GM18517 (cell line): ENCODE measurements around the gene PQBP1.
"Not testable (repeated sequence)": the region's sequence is repeated elsewhere in the genome, so short reads cannot be mapped to it uniquely, and the experiment has no call there.

ENCODE experiments used
- ATAC-seq: cut with Tn5 transposase; IDR thresholded peaks from one replicate; pipeline ENCODE4 v1.9.1; 2021; ENCODE audit warnings: mild to moderate bottlenecking, moderate library complexity; ENCODE audit not compliant: unreplicated experiment

Gene PQBP1, protein sequence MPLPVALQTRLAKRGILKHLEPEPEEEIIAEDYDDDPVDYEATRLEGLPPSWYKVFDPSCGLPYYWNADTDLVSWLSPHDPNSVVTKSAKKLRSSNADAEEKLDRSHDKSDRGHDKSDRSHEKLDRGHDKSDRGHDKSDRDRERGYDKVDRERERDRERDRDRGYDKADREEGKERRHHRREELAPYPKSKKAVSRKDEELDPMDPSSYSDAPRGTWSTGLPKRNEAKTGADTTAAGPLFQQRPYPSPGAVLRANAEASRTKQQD

DNA sequence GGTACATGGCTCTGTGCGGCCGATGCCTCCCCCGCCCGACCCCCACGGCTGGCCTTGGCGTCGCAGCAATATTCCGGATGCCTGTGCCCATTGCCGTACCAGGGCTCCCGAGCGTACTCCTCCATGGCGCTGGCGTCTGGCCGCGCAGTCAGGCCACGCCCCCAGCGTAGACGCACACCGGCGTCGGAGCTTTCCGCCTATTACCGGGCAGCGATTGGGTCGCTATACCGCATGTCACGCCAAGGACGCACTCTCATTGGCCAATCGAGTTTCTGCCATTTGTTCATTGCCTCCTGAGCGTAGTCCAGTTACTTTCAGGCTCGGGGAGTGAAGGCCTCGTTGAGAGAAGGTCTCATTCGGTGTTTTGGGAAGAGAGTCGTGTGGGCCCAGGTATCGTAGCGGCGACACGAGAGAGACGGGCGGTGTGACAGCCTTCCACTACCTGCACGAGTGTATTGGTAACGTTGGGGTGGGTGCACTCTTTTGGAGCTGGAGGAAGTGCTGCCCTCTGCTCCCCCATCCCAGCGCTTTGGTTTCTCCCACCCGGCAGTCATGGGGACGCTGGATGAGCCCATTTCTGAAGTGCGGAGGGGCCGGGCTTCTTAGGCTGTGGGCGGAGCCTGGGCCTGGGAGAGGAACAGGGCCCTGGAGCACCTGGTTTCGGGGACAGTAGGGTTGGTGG is at the start of gene PQBP1, which contains the start of gene TIMM17B:
Gene PQBP1, plus strand, starts transcription at position 306 of the 682 bp plus-strand sequence. CDS start 580 bp downstream, outside the sequence.
Gene TIMM17B, minus strand, starts transcription at position 144 of the 682 bp plus-strand sequence. Its CDS starts 19 bp downstream, at position 125.
- ATAC-seq: peak; percentile 80

DNA sequence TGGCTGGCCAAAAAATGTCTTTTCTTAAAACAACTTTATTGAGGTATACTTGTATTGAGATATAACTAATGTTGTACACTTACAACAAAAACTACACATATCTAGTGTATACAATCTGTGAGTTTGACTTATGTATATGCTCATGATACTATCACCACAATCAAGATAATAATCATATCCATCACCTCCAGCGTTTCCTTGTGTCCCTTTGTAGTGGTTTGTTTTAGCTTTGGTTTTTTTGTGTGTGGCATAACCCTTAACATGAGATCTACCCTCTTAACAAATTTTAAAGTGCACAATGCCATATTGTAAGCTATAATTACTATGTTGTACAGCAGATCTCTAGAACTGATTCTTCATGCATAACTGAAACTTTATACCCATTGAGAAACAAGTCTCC is 48.9 kb upstream of the PQBP1 start:
- ATAC-seq: no peak

DNA sequence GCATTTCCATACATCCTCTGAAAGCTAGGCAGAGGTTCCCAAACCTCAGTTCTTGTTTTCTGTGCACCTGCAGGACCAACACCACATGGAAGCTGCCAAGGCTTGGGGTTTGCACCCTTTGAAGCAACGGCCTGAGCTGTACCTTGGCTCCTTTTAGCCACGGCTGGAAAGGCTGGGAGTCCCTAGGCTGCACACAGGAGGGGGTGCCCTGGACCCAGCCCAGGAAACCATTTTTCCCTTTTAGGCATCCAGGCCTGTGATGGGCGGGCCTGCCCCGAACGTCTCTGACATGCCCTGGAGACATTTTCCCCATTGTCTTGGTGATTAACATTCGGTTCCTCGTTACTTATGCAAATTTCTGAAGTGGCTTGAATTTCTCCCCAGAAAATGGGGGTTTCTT is 44.9 kb upstream of the PQBP1 start:
- ATAC-seq: no peak

DNA sequence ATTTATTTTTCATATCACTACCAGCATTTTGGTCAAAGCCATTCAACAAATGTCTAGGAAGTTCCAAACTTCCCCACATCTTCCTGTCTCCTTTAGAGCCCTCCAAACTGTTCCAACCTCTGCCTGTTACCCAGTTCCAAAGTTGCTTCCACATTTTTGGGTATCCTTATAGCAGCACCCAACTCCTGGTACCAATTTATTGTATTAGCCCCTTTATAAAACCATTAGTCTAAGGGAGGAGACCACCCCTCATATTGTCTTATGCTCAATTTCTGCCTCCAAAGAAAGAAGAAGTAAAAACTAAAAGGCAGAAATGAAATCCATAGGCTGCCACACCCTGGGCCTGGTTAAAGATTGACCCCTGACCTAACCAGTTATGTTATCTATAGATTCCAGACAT is 44.2 kb upstream of the PQBP1 start:
- not testable (repeated sequence) for ATAC-seq

DNA sequence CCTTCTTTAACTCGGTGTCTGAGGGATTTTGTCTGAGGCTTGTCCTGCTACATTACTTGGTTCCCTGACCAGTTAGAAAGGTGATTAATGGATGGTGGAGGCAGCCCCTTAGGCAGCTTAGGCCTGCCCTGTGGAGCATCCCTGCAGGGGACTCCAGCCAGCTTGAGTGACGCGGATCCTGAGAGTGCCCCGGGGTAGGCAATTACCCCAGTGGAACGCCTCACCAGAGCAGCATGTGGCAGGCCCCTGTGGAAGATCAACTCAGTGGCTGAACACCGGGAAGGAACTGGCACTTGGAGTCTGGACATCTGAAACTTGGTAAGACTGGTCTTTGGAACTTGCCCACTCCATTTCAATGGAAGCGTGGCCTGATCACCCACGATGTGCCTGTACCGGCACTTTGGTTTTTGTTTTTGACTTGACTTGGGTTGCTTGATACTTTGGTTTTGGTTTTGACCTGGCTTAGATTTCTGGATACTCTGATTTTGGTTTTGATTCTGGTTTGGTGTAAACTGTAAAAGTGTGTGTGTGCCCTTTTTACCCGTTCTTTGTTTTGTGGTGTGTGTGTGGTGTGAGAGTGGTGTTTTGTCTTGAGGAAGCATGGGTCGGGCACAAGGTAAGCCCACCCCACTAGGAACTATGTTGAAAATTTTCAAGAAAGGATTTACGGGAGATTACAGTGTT is 43.5 kb upstream of the PQBP1 start:
- ATAC-seq: not testable (repeated sequence)

DNA sequence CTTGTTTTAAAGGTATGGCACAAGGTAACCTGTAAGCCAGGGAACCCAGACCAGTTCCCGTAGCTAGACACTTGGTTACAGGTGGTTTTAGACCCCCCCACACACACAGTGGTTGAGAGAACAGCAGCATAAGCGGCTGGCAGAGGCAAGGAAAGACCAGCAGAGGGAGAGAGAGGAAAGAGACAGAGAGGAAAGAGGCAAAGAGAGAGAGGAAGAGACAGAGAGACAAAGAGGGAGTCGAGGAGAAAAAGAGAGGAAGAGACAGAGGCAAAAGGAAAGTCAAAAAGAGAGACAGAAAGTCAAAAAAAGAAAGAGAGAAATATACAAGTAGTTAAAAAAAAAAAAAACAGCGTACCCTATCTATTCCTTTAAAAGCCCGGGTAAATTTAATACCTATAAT is 42.8 kb upstream of the PQBP1 start:
- ATAC-seq: no peak

DNA sequence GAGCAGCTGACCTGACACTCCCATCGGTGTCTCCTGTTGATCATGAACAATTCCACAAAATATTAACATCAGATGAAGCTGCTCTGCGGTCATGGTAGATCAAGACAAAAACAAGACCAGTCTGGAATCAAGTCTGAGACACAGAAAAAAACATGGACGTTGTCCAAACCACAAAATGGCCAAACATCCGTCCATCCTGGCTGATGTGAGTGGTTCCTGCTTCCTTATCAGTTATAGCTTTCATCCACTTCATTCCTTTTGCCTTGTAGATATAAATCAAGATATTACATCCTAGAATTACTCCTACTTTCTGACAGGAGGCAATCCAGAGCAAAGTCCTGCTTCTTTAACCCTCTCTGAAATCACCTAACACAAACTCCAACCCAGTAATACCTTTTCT is 33.5 kb upstream of the PQBP1 start:
- no peak for ATAC-seq

DNA sequence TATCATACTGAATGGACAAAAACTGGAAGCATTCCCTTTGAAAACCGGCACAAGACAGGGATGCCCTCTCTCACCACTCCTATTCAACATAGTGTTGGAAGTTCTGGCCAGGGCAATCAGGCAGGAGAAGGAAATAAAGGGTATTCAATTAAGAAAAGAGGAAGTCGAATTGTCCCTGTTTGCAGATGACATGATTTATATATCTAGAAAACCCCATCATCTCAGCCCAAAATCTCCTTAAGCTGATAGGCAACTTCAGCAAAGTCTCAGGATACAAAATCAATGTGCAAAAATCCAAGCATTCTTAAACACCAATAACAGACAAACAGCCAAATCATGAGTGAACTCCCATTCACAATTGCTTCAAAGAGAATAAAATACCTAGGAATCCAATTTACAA is 25.7 kb upstream of the PQBP1 start:
- not testable (repeated sequence) for ATAC-seq

DNA sequence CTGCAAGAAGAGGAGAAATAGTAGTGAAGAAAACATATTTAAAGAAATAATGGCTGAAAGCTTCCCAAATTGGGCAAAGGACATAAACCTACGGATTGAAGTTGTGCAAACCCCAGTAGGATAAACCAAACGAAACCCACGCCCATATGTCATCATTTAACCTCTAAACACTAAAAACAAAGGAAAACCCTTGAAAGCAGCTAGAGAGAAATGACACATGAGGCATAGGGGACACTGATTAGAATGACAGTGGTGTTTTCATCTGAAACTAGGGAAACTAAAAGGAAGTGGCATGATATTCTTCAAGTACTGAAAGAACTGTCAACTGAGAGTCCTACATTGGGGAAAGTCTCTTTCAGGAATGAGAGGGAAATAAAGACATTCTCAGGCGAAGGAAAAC is 20.8 kb upstream of the PQBP1 start:
- not testable (repeated sequence) for ATAC-seq

DNA sequence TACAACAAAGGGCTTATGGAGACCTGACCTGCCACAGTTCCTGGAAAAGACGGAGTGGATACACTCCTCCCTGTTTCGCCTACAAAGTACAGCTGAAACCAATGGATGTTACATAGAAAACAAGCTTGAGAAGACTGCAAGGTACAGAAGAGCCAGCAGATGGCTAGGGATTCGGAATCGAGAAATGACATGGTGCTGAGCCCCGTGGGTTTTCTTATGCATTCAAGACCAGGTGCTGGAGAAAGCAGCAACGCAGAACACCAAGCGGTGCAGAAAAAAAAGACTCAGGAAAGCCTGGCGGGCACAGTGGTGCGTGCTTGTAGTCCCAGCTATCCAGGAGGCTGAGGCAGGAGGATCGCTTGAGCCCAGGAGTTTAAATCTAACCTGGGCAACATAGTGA is 14.0 kb upstream of the PQBP1 start:
- no peak for ATAC-seq

DNA sequence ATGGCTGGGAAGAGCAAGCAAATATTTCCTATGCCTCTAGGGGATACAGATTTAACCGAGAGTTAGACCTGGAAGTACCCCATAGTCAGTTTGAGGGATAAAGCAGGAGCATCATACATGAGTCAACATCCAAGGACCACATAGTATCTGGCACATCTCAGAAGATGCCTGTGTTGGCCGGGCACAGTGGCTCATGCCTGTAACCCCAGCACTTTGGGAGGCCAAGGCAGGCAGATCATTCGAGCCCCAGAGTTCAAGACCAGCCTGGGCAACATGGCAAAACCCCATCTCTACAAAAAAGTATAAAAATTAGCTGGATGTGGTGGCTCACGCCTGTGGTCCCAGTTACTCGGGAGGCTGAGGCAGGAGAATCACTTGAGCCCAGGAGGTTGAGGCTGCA is 11.1 kb upstream of the PQBP1 start:
- not testable (repeated sequence) for ATAC-seq

DNA sequence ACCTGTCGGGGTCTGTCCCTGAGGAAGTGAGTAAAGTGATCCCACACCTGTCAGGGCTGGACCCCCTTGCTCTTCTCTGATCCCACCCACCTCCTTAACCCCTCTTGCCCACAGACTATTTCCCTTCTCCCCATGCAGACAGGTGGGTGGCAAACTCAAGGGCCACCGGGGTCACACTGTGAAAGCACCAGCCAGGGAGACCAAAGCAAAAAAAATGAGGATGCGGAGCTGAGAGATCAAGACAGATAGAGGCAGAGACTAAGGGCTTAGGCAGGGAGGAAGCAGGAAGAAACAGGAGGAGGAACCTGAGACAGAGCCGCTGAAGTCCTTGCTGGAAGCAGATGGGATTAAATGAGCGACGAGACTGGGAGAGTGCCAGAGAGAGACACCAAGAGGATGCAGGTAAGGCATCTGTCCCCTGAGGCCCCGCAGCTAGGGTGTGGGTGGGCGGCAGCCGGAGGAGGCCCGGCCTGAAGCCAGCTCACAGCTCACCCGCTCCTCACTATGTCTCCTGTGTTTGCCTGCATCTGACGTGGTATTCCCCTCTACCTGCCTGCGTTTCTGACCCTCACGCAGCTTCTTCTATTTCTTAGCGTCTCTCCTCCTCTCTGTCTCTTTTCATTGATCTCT is 7.3 kb upstream of the PQBP1 start:
- ATAC-seq: peak; percentile 20

DNA sequence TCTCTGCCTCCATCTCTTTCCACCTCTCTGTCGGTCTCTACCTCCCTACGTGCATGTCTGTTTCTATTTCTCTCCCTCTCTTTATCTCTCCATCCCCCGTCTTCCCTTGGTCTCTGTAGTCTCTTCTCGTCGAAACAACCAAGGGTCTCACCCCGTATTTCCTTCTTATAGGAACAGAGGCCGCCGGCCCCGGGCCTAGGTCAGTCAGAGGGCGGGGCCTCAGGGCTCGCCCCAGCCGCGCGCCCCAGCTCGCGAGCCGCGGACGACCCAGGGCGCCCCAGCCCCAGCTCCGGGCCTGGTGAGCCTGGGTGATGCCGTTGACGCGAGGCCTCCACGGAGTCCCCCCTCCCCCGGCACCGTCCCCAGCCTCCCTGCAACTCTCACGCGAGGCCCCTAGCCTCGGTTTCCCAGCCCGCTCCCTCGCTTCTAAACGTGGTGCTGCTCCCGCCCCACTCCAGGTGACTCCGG is 6.8 kb upstream of the PQBP1 start:
- ATAC-seq: peak; percentile 27

DNA sequence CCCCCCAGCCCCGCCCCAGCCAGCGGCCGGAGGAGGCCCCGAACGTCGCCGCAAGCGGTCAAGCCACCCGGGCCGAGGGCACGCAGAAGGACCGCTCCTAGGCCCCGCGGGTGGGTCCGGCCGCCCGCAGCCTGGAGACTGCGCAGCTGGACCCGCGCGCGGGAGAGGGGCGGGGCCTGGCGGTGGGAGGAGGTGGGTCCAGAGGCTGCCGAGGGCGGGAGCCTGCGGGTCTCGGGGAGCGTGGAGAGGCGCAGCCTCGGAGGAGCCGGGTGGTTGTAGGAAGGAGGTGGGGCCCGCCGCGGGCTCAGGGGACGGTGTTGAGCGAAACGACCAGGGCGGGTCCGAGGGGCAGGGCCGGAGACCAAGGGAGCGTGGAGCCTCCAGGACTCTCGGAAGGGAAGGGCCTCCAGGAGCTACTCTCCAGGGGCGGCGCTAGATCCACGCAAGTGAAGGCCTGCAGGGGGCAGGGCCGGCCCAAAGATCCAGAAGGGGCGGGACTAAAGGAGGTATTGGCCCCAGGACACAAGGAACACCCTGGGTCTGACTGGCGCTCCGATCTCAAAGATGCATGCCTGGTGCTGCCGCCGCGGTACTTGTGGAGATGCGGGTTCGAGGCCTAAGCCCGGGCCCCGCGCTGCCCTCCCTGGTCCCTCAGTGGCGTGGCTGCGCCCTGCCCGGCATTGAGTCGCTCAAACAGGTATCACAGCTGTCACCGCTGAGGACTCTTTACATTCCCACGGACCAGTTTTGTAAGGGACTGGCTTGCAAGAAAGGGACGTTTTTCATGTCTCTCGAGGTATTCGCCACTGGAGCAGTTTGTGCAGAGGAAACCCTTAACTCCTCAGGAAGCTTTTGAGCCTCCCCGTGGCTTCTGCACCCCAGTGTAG is 6.1 kb upstream of the PQBP1 start:
- ATAC-seq: peak; percentile 70

DNA sequence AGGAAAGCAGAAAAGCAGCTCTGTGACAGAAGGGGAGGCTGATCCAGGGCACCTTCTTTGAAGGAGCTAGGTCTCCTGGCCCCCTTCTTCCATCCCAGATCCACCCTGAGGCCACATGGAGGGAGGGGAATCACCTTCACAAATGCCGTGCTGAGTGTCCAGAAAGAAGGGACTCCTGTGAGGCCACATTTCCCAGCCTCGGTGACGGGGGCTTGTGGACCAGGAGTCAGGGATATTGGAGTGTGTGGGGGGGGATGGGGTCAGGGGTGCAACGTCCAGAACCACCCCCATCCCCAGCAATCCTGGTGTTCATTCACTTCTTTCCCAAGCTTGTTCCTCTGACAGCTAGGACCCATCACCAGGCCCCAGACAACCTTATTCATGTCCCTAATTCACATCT is 4.8 kb upstream of the PQBP1 start:
- no peak for ATAC-seq

DNA sequence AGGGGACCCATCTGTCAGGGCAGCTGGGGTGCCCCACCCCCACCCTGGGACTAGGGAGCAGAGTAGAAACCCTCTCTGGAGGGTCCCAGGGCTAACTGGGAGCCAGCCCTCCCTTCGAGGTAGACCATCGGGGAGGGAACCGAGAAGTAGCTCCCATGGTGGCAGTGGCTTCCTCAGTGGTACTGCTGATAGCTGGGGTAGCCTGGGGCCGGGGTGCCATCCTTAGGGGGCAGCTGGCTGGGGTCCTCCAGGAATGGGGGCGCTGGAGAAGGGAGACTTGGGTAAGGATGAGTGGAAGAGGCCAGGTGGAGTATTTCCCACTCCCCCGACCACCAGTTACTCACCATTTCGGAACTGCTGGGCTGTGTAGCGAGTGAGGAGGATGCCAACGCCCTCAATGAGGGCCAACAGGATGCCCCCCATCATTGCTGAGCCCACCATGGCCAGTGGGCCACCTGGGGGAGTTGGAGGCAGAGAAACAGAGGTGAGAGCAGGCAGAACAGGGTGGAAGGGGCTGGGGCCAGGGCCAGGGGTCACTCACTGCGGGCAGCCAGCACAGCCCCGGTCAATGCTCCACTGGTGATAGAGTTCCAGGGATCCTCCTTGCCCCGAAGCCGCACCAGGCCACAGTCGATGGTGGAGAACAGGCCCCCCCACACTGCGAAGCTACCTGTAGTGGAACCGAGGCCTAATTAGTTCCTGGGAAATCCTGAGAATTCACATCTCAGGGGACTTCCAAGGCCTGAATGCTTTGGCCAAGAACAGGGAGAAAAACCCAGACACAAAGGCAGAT is 4.0 kb upstream of the PQBP1 start:
- ATAC-seq: no peak

DNA sequence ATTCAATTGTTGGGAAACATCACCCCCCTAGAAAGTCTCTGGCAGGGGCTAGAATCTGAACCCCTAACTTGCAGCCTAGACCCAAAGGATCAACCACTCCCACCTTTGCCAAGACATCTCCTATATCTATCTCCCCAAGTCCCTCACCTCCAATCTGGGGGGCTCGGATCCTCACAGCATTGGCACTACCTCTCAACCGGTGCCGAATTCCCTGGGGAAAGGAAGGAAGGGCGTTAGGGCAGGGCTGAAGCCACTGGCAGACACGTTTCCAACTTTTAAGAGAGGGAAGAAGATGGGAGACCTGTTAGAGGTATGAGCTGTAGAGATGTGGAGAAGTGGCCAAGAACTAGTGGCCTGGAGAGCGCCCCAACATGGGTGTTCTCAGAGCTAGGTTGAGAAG is 2.8 kb upstream of the PQBP1 start:
- ATAC-seq: no peak

DNA sequence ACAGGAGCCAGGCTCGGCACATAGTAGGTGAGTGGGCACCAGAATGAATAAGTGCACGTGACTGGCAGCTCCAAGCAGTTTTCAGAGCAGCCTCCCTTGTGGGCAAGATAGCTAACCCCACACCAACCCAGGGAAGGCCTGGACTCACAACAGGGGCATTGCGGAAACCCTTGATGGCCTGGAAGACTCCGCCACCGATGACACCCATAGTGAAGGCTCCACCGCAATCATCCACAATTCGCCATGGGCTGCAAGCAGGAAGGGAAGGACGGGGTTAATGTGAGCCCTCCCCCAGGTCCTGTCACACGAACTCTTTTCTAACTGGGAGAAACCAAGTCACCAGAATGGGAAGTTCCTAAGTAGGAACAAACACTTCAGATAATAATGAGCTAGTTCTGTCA is 1.1 kb upstream of the PQBP1 start:
- ATAC-seq: no peak

DNA sequence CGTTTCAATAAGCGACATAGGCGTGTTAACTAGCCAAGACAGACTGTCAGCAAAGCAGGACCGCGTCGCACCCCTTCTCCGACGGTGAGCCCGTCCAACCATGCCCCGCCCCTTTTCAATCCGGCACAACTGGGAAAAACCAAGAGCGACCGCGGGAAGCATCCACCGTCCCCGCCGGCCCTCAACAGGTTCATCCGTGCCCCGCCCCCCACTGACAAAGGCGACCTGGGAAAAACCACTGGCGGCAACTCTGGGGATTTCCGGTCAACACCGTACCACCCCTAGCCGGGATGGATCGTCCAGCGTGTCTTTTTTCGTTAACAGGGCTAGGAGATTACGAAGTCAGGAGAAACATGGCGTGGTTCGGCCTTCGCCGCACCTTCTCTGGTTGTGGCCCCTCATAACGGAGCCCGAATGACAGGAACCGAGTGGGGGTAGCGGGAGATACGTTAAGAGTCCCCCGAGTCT is 539 bp upstream of the PQBP1 start:
- no peak for ATAC-seq

DNA sequence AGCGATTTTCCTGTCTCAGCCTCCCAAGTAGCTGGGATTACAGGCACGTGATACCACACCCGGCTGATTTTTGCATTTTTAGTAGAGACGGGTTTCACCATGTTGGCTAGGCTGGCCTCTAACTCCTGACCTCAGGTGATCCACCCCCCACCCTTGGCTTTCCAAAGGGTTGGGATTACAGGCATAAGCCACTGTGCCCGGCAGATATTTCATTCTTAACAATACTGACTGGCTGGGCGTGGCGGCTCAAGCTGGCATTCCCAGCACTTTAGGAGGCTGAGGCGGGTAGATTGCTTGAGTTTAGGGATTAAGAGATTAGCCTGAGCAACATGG is 1.3 kb downstream of the PQBP1 start:
- ATAC-seq: no peak
